SK-N-MC (cell line): ENCODE results near the gene SNAI3.

Experiments used
- EZH2 ChIP-seq: fragments of 200-600 bp; sonication (generic); IDR thresholded peaks from one replicate; pipeline ENCODE4 v1.6.1; 2017; ENCODE audit warnings: antibody characterized with exemption
- FOXP2 ChIP-seq: optimal IDR thresholded peaks from 2 replicates; pipeline ENCODE3; 2011; ENCODE audit warnings: mild to moderate bottlenecking, moderate library complexity; ENCODE audit not compliant: insufficient read depth; ENCODE audit errors: extremely low read length, control extremely low read depth
- POLR2AphosphoS5 ChIP-seq: IDR thresholded peaks from 2 replicates; pipeline ENCODE4 v1.6.1; 2012; ENCODE audit warnings: mild to moderate bottlenecking, low read depth, low read length, borderline replicate concordance

- TF ChIP-seq FOXP2 (no peak), EZH2 (no peak), POLR2AphosphoS5 (no peak)
Measured at GRCh38 chr16:88634994-88635670, 51.2 kb downstream of the SNAI3 start.
